ENCODE results near the gene SPATA46. TPM values are rescaled to one million over a fixed set of nuclear protein-coding genes. Genes with fewer than 3 reads are reported as not detected.

The SPATA46 gene
- total and polyA plus RNA-seq, 2 experiments from 2014 or later = not detected

DNA sequence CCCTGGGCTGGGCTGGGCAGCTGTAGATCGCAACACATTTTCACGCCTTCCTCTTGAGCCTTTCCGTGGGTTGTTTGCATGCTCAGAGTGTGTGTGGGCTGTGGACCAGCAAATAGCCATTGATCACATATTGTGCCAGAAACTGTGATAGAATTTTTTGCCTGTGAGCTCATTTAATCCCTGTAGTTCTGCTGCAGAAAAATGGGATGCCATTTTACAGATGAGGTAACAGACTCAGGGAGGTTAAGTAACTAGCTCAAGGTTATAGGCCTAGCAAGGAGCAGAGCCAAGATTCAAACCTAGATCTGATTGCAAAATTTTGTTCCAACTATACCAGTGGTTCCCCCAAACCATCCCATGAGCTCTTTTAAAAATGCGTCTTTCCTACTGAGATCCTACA, 10.5 kb downstream of the SPATA46 start:
- 67% methylated on average over 4 of the region's 4 CpGs for WGBS (ENCODE audit: low lambda C conversion rate, missing lambda C conversion rate)
- TF ChIP-seq, protein P1, sequence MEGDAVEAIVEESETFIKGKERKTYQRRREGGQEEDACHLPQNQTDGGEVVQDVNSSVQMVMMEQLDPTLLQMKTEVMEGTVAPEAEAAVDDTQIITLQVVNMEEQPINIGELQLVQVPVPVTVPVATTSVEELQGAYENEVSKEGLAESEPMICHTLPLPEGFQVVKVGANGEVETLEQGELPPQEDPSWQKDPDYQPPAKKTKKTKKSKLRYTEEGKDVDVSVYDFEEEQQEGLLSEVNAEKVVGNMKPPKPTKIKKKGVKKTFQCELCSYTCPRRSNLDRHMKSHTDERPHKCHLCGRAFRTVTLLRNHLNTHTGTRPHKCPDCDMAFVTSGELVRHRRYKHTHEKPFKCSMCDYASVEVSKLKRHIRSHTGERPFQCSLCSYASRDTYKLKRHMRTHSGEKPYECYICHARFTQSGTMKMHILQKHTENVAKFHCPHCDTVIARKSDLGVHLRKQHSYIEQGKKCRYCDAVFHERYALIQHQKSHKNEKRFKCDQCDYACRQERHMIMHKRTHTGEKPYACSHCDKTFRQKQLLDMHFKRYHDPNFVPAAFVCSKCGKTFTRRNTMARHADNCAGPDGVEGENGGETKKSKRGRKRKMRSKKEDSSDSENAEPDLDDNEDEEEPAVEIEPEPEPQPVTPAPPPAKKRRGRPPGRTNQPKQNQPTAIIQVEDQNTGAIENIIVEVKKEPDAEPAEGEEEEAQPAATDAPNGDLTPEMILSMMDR (IDR thresholded peaks at IDR 0.05; ENCODE audit: poor library complexity) = no peak
- TF ChIP-seq EZH2 (IDR thresholded peaks at IDR 0.05; ENCODE audit: borderline replicate concordance) (no peak), EZH2phosphoT487 (IDR thresholded peaks at IDR 0.05; ENCODE audit: low read depth, severe bottlenecking, unreplicated experiment) (no peak)
- no peak overlapping the region for H3K27ac ChIP-seq

DNA sequence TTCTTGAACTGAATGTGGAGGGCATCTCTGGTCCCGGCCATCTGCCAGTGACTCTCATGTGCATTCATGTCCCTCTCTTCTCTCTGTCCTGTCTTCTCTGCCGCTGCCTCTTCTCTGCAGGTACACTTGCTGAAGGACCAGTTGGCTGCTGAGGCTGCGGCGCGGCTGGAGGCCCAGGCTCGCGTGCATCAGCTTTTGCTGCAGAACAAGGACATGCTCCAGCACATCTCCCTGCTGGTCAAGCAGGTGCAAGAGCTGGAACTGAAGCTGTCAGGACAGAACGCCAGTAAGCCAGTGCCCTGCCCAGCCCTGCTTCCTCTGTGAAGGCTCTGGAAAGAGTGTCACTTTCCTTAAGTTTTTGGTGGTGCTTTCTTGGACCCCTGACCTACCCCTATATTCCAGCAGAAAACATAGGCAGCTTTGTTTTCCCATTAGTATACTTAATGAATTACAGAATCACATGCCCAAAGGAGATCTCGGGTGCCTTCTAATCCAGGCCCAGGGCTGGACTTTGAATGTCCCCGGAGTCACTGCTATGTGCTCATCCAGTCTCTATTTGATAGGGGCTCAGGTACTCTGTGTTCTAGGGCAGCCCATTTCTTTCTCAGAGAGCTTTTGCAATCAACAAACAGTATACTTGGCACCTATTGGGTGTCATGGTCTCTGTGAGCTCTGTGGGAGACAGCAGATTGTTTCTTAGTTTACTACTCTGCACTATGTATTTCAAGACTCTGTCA, 11.2 kb downstream of the SPATA46 start:
- Histone ChIP-seq H3K27ac (no peak overlapping the region), H3K9me3 (ENCODE audit: low read depth) (no peaks in the 10 kb centered on the region), H3K79me2 (no peaks in the 10 kb centered on the region), H3K9me2 (replicated peaks; ENCODE audit: insufficient read depth) (no peaks in the 10 kb centered on the region), H3K4me3 (no peak overlapping the region), H4K20me1 (ENCODE audit: insufficient read depth, poor library complexity, severe bottlenecking) (no peaks in the 10 kb centered on the region), H3K4me1 (ENCODE audit: insufficient read depth) (peaks cover 7% of the 10 kb centered on the region), H3K27me3 (no peaks in the 10 kb centered on the region), H3K36me3 (replicated peaks; ENCODE audit: insufficient read depth, low read depth) (no peaks in the 10 kb centered on the region), H3K4me2 (no peak overlapping the region), H2AFZ (no peak overlapping the region)
- TF ChIP-seq EZH2 (IDR thresholded peaks at IDR 0.05; ENCODE audit: borderline replicate concordance) (no peak), EZH2phosphoT487 (IDR thresholded peaks at IDR 0.05; ENCODE audit: low read depth, severe bottlenecking, unreplicated experiment) (no peak)
- TF ChIP-seq, protein P1 (IDR thresholded peaks at IDR 0.05; ENCODE audit: poor library complexity) = no peak
- DNase-seq (ENCODE audit: low spot score) = no peak
- WGBS (ENCODE audit: low lambda C conversion rate, missing lambda C conversion rate) = 88% methylated on average over 10 of the region's 10 CpGs

More for the DNA sequence above, 10.5 kb downstream of the SPATA46 start:
- Histone ChIP-seq H3K4me3 (no peak overlapping the region), H3K4me2 (no peak overlapping the region), H3K9me3 (ENCODE audit: low read depth) (no peaks in the 10 kb centered on the region), H3K4me1 (ENCODE audit: insufficient read depth) (peaks cover 7% of the 10 kb centered on the region), H3K27me3 (no peaks in the 10 kb centered on the region), H2AFZ (no peak overlapping the region), H3K36me3 (replicated peaks; ENCODE audit: insufficient read depth, low read depth) (no peaks in the 10 kb centered on the region), H3K79me2 (no peaks in the 10 kb centered on the region), H4K20me1 (ENCODE audit: insufficient read depth, poor library complexity, severe bottlenecking) (no peaks in the 10 kb centered on the region), H3K9me2 (replicated peaks; ENCODE audit: insufficient read depth) (no peaks in the 10 kb centered on the region)
- DNase-seq (ENCODE audit: low spot score) = no peak

- Histone ChIP-seq H3K79me2 (no peaks in the 10 kb centered on the region), H3K27ac (no peak overlapping the region), H3K9me3 (ENCODE audit: low read depth) (no peaks in the 10 kb centered on the region), H4K20me1 (ENCODE audit: insufficient read depth, poor library complexity, severe bottlenecking) (no peaks in the 10 kb centered on the region), H3K36me3 (replicated peaks; ENCODE audit: insufficient read depth, low read depth) (no peaks in the 10 kb centered on the region), H3K4me3 (no peak overlapping the region), H3K4me1 (ENCODE audit: insufficient read depth) (peaks cover 7% of the 10 kb centered on the region), H3K4me2 (no peak overlapping the region), H3K9me2 (replicated peaks; ENCODE audit: insufficient read depth) (no peaks in the 10 kb centered on the region), H2AFZ (no peak overlapping the region), H3K27me3 (no peaks in the 10 kb centered on the region)
- 94% methylated on average over 1 of the region's 1 CpG for WGBS (ENCODE audit: low lambda C conversion rate, missing lambda C conversion rate)
- no peak for DNase-seq (ENCODE audit: low spot score)
- TF ChIP-seq EZH2 (IDR thresholded peaks at IDR 0.05; ENCODE audit: borderline replicate concordance) (no peak), EZH2phosphoT487 (IDR thresholded peaks at IDR 0.05; ENCODE audit: low read depth, severe bottlenecking, unreplicated experiment) (no peak)
- TF ChIP-seq, protein P1 (IDR thresholded peaks at IDR 0.05; ENCODE audit: poor library complexity) = no peak
Observed at GRCh38 chr1:162364498-162364897, 12.2 kb downstream of the SPATA46 start.

All from hepatocyte (in vitro differentiated cells).